Stimulated activated CD8-positive, alpha-beta memory T cell treated with anti-CD3 and anti-CD28 coated beads, Interleukin-7, amount 100 ng/mL, for 1 hour (primary cell): ENCODE measurements around the gene RCSD1.
"Not testable (repeated sequence)": the region's sequence is repeated elsewhere in the genome, so short reads cannot be mapped to it uniquely, and the experiment has no call there.

Source experiments
- DNase-seq, 2 donors: peaks; one replicate each; pipeline ENCODE4 v3.0.0-alpha.2; 2020; ENCODE audit warnings: low read depth in 2 of 2

The RCSD1 gene

GRCh38 chr1:167629681-167630567 is at the start of gene RCSD1:
TSS of gene RCSD1 (plus strand) at chr1:167630232. CDS start at chr1:167630424, 192 bp downstream.
- no peak for DNase-seq

- no peak for DNase-seq
Observed at GRCh38 chr1:167582064-167582463, 48.0 kb upstream of the RCSD1 start.

- no peak for DNase-seq
Observed at GRCh38 chr1:167582722-167583121, 47.3 kb upstream of the RCSD1 start.

- no peak for DNase-seq
Observed at GRCh38 chr1:167584581-167584980, 45.5 kb upstream of the RCSD1 start.

GRCh38 chr1:167587342-167587741 is 42.7 kb upstream of the RCSD1 start:
- no peak for DNase-seq

- no peak for DNase-seq
Observed at GRCh38 chr1:167587872-167588271, 42.2 kb upstream of the RCSD1 start.

- DNase-seq, result no peak
Observed at GRCh38 chr1:167588361-167588760, 41.7 kb upstream of the RCSD1 start.

- no peak for DNase-seq
Observed at GRCh38 chr1:167592475-167592874, 37.6 kb upstream of the RCSD1 start.

- no peak for DNase-seq
Observed at GRCh38 chr1:167593860-167594259, 36.2 kb upstream of the RCSD1 start.

- DNase-seq, result no peak
Observed at GRCh38 chr1:167594822-167595221, 35.2 kb upstream of the RCSD1 start.

GRCh38 chr1:167599957-167600581 is 30.0 kb upstream of the RCSD1 start:
- DNase-seq, result no peak

GRCh38 chr1:167601442-167602383 is 28.3 kb upstream of the RCSD1 start:
- no peak for DNase-seq

GRCh38 chr1:167602840-167603239 is 27.2 kb upstream of the RCSD1 start:
- DNase-seq, result no peak

- DNase-seq, result no peak
Observed at GRCh38 chr1:167605576-167605975, 24.5 kb upstream of the RCSD1 start.

GRCh38 chr1:167611983-167612382 is 18.0 kb upstream of the RCSD1 start:
- no peak for DNase-seq

- DNase-seq, result no peak
Observed at GRCh38 chr1:167612587-167613385, 17.2 kb upstream of the RCSD1 start.

GRCh38 chr1:167613984-167614383 is 16.0 kb upstream of the RCSD1 start:
- DNase-seq, result not testable (repeated sequence)

- no peak for DNase-seq
Observed at GRCh38 chr1:167614851-167615250, 15.2 kb upstream of the RCSD1 start.

GRCh38 chr1:167616521-167616920 is 13.5 kb upstream of the RCSD1 start:
- DNase-seq, result no peak

- no peak for DNase-seq
Observed at GRCh38 chr1:167617153-167618147, 12.6 kb upstream of the RCSD1 start.
